Loucy (cell line): Measurements from ENCODE around the gene ALDH1A1.

Experiments
- CTCF ChIP-seq: fragments of 200-600 bp; sonication (generic); conservative IDR thresholded peaks from 2 replicates; pipeline ENCODE4 v1.5.1; 2014; ENCODE audit warnings: mild to moderate bottlenecking, antibody characterized with exemption, low read length
- EZH2phosphoT487 ChIP-seq: fragments of 200-600 bp; IDR thresholded peaks from 2 replicates; pipeline ENCODE4 v1.6.1; 2018; ENCODE audit warnings: antibody characterized with exemption, mild to moderate bottlenecking, moderate library complexity, borderline replicate concordance

GRCh38 chr9:72948575-72949243 is 4.1 kb downstream of the ALDH1A1 start:
- TF ChIP-seq CTCF (no peak), EZH2phosphoT487 (no peak)
